Right forelimb (tissue), 1 donor: ENCODE data around the gene PRDX2.
A peak's percentile ranks its signal among the peaks of the same experiment; 100 is the strongest.
"Not testable (repeated sequence)": the region's sequence is repeated elsewhere in the genome, so short reads cannot be mapped to it uniquely, and the experiment has no call there.

Experiments
- DNase-seq: peaks from one replicate; pipeline ENCODE4 v3.0.0-alpha.2; 2018

PRDX2 gene

GRCh38 chr19:12801466-12802266 is at the start of gene PRDX2, which contains the start of gene THSD8:
PRDX2 (minus strand) TSS chr19:12801800; CDS start chr19:12801261, 539 bp downstream.
THSD8 (plus strand) TSS chr19:12802069; CDS start chr19:12802072, 3 bp downstream.
- DNase-seq = peak; percentile 87

GRCh38 chr19:12847159-12848139 is 45.8 kb upstream of the PRDX2 start:
- peak; percentile 90 for DNase-seq

GRCh38 chr19:12846613-12847012 is 45.0 kb upstream of the PRDX2 start:
- not testable (repeated sequence) for DNase-seq

- no peak for DNase-seq
Measured at GRCh38 chr19:12843999-12844732, 42.6 kb upstream of the PRDX2 start.

- DNase-seq = no peak
Measured at GRCh38 chr19:12843328-12843727, 41.7 kb upstream of the PRDX2 start.

GRCh38 chr19:12842511-12842910 is 40.9 kb upstream of the PRDX2 start:
- no peak for DNase-seq

GRCh38 chr19:12841094-12841493 is 39.5 kb upstream of the PRDX2 start:
- DNase-seq = no peak

- no peak for DNase-seq
Measured at GRCh38 chr19:12840091-12841079, 38.8 kb upstream of the PRDX2 start.

GRCh38 chr19:12838886-12839756 is 37.5 kb upstream of the PRDX2 start:
- no peak for DNase-seq

GRCh38 chr19:12838182-12838885 is 36.7 kb upstream of the PRDX2 start, which contains the start of gene MAST1:
MAST1 (plus strand) TSS chr19:12838515; CDS start chr19:12838573, 58 bp downstream.
- DNase-seq = no peak

- no peak for DNase-seq
Measured at GRCh38 chr19:12837225-12837624, 35.6 kb upstream of the PRDX2 start.

- no peak for DNase-seq
Measured at GRCh38 chr19:12836529-12836863, 34.9 kb upstream of the PRDX2 start.

- no peak for DNase-seq
Measured at GRCh38 chr19:12834976-12835757, 33.6 kb upstream of the PRDX2 start.

- no peak for DNase-seq
Measured at GRCh38 chr19:12834566-12834943, 33.0 kb upstream of the PRDX2 start, which contains the start of gene RTBDN. RTBDN (minus strand) TSS chr19:12834579; CDS start chr19:12829979, 4,600 bp downstream.

- DNase-seq = no peak
Measured at GRCh38 chr19:12833738-12834565, 32.4 kb upstream of the PRDX2 start.

GRCh38 chr19:12833418-12833737 is 31.8 kb upstream of the PRDX2 start:
- DNase-seq = no peak

- no peak for DNase-seq
Measured at GRCh38 chr19:12828494-12828893, 26.9 kb upstream of the PRDX2 start.
